ENCODE results near the gene CCDC47. TPM values are rescaled to one million over a fixed set of nuclear protein-coding genes. Genes with fewer than 3 reads are reported as not detected.

CCDC47 gene
- total RNA-seq, 1 donor from 2014 or later: 76.2 TPM

- TF ChIP-seq CTCF (IDR thresholded peaks at IDR 0.05): no peak
- Histone ChIP-seq H3K36me3 (peaks cover 56 to 69% of the 10 kb centered on the region in 2 donors), H3K4me1 (no peaks in the 10 kb centered on the region), H3K4me3 (no peak overlapping the region), H3K9me3 (no peaks in the 10 kb centered on the region), H3K27ac (no peak overlapping the region), H3K27me3 (no peaks in the 10 kb centered on the region)
- no peak for DNase-seq (ENCODE audit: low spot score in 2 of 2)
- intact Hi-C loops (cut with DNase I): no loop called here
Observed at GRCh38 chr17:63762161-63763078, 11.0 kb downstream of the CCDC47 start.

GRCh38 chr17:63760771-63761539, 12.4 kb downstream of the CCDC47 start:
- Histone ChIP-seq H3K9me3 (no peaks in the 10 kb centered on the region), H3K36me3 (peaks cover 64 to 83% of the 10 kb centered on the region in 2 donors), H3K27ac (no peak overlapping the region), H3K4me3 (no peak overlapping the region), H3K4me1 (no peaks in the 10 kb centered on the region), H3K27me3 (no peaks in the 10 kb centered on the region)
- no peak for TF ChIP-seq CTCF (IDR thresholded peaks at IDR 0.05)
- intact Hi-C loops (cut with DNase I): no loop called here
- no peak for DNase-seq (ENCODE audit: low spot score in 2 of 2)

GRCh38 chr17:63758428-63758827, 15.0 kb downstream of the CCDC47 start:
- H3K36me3 ChIP-seq: peaks cover 73 to 89% of the 10 kb centered on the region in 2 donors
- intact Hi-C loops (cut with DNase I): no loop called here

GRCh38 chr17:63754046-63754445, 19.4 kb downstream of the CCDC47 start:
- TF ChIP-seq CTCF (IDR thresholded peaks at IDR 0.05): no peak

More at GRCh38 chr17:63758428-63758827, 15.0 kb downstream of the CCDC47 start:
- H3K27me3 ChIP-seq: no peaks in the 10 kb centered on the region
- H3K4me3 ChIP-seq: no peak overlapping the region
- TF ChIP-seq CTCF (IDR thresholded peaks at IDR 0.05): no peak
- no peaks in the 10 kb centered on the region for H3K9me3 ChIP-seq
- DNase-seq (ENCODE audit: low spot score in 2 of 2): no peak
- no peak overlapping the region for H3K27ac ChIP-seq
- no peaks in the 10 kb centered on the region for H3K4me1 ChIP-seq

GRCh38 chr17:63753215-63753614, 20.2 kb downstream of the CCDC47 start:
- Histone ChIP-seq H3K27ac (no peak overlapping the region), H3K4me1 (no peaks in the 10 kb centered on the region), H3K4me3 (no peak overlapping the region), H3K36me3 (peaks cover 61 to 84% of the 10 kb centered on the region in 2 donors), H3K9me3 (no peaks in the 10 kb centered on the region), H3K27me3 (no peaks in the 10 kb centered on the region)
- no peak for TF ChIP-seq CTCF (IDR thresholded peaks at IDR 0.05)
- no peak for DNase-seq (ENCODE audit: low spot score in 2 of 2)
- intact Hi-C loops (cut with DNase I): no loop called here

More at GRCh38 chr17:63754046-63754445, 19.4 kb downstream of the CCDC47 start:
- no peaks in the 10 kb centered on the region for H3K4me1 ChIP-seq
- no peaks in the 10 kb centered on the region for H3K27me3 ChIP-seq
- no peak overlapping the region for H3K4me3 ChIP-seq
- H3K27ac ChIP-seq: no peak overlapping the region
- intact Hi-C loops (cut with DNase I): no loop called here
- no peaks in the 10 kb centered on the region for H3K9me3 ChIP-seq
- peaks cover 59 to 83% of the 10 kb centered on the region in 2 donors for H3K36me3 ChIP-seq
- no peak for DNase-seq (ENCODE audit: low spot score in 2 of 2)

All from ascending aorta (tissue), 2 donors.